GM23248 (cell line): ENCODE results near the gene SERTAD1. TPM values are rescaled to one million over a fixed set of nuclear protein-coding genes. Genes with fewer than 3 reads are reported as not detected.

Experiments used
- DNase-seq: peaks from one replicate; pipeline ENCODE4 v3.0.0-alpha.2; 2015
- H2AFZ ChIP-seq: fragments of 200-600 bp; sonication (generic); 2 replicates; pipeline ENCODE4 v1.6.1; 2016; ENCODE audit warnings: antibody characterized with exemption
- H3F3A ChIP-seq: fragments of 200-600 bp; sonication (generic); 2 replicates; pipeline ENCODE4 v1.6.1; 2016; ENCODE audit warnings: mild to moderate bottlenecking, antibody characterized with exemption, mixed run types; ENCODE audit not compliant: insufficient read depth
- H3K27ac ChIP-seq: fragments of 200-600 bp; sonication (generic); 2 replicates; pipeline ENCODE4 v1.5.1; 2016; ENCODE audit warnings: mild to moderate bottlenecking
- H3K27me3 ChIP-seq: fragments of 200-600 bp; sonication (generic); replicated peaks from 2 replicates; pipeline ENCODE4 v1.6.1; 2016; ENCODE audit warnings: mild to moderate bottlenecking; ENCODE audit not compliant: insufficient read depth
- H3K36me3 ChIP-seq: fragments of 200-600 bp; sonication (generic); 2 replicates; pipeline ENCODE4 v1.6.1; 2016; ENCODE audit warnings: low read depth, mild to moderate bottlenecking
- H3K4me1 ChIP-seq: fragments of 200-600 bp; sonication (generic); 2 replicates; pipeline ENCODE4 v1.6.1; 2016; ENCODE audit warnings: mild to moderate bottlenecking; ENCODE audit not compliant: insufficient read depth
- H3K4me2 ChIP-seq: fragments of 200-600 bp; sonication (generic); one replicate; pipeline ENCODE4 v1.6.1; 2016; ENCODE audit warnings: mild to moderate bottlenecking; ENCODE audit not compliant: unreplicated experiment
- H3K4me3 ChIP-seq: fragments of 200-600 bp; sonication (generic); 2 replicates; pipeline ENCODE4 v1.5.1; 2016; ENCODE audit warnings: mild to moderate bottlenecking
- H3K79me2 ChIP-seq: fragments of 200-600 bp; sonication (generic); 2 replicates; pipeline ENCODE4 v1.6.1; 2016; ENCODE audit warnings: mild to moderate bottlenecking; ENCODE audit not compliant: insufficient read depth
- H3K9ac ChIP-seq: fragments of 200-600 bp; sonication (generic); 2 replicates; pipeline ENCODE4 v1.6.1; 2016; ENCODE audit warnings: mild to moderate bottlenecking
- H3K9me2 ChIP-seq: fragments of 200-600 bp; sonication (generic); 2 replicates; pipeline ENCODE4 v1.6.1; 2016; ENCODE audit warnings: mixed run types, mild to moderate bottlenecking, moderate library complexity; ENCODE audit not compliant: insufficient read depth
- H3K9me3 ChIP-seq: fragments of 200-600 bp; sonication (generic); one replicate; pipeline ENCODE4 v1.6.1; 2017; ENCODE audit warnings: low read depth
- H4K20me1 ChIP-seq: fragments of 200-600 bp; sonication (generic); 2 replicates; pipeline ENCODE4 v1.6.0; 2016; ENCODE audit not compliant: insufficient read depth
- EZH2 ChIP-seq: fragments of 200-600 bp; sonication (generic); IDR thresholded peaks from 2 replicates; pipeline ENCODE4 v1.6.1; 2018; ENCODE audit warnings: antibody characterized with exemption, mild to moderate bottlenecking; ENCODE audit not compliant: insufficient read depth, poor library complexity, severe bottlenecking
- EZH2phosphoT487 ChIP-seq: fragments of 200-600 bp; sonication (generic); IDR thresholded peaks from 2 replicates; pipeline ENCODE4 v1.6.1; 2018; ENCODE audit warnings: antibody characterized with exemption, moderate library complexity, mild to moderate bottlenecking, low read depth; ENCODE audit not compliant: insufficient read depth
- WGBS, 2 experiments: methylation state at CpG; one replicate each; pipeline ENCODE4 v1.1.6; 2015 to 2017; ENCODE audit warnings: low lambda C conversion rate in 2 of 2, low coverage in 1 of 2; ENCODE audit errors: missing lambda C conversion rate in 2 of 2; 5-methylcytosine and 5-hydroxymethylcytosine counted together
- in situ Hi-C: fragments of 300-500 bp; cut with MboI; formaldehyde crosslinking; loops from 2 replicates; pipeline ENCODE4 v1.15.0; 2020
- polyA plus RNA-seq: library from polyadenylated mRNA; unstranded; fragments of >200 nt; fragmentation: Nextera tagmentation; extraction: Ambion mirVana; gene quantifications from 2 replicates; pipeline ENCODE4 v1.2.1, GENCODE V29; 2016
- total RNA-seq: library from RNA; depleted of rRNA; stranded (reverse); fragments of >200 nt; shearing (Covaris generic); gene quantifications from 2 replicates; pipeline ENCODE4 v1.2.3, GENCODE V29; 2014

SERTAD1 gene
- total and polyA plus RNA-seq, 2 experiments from 2014 or later = 31.7 to 34.5 TPM

DNA sequence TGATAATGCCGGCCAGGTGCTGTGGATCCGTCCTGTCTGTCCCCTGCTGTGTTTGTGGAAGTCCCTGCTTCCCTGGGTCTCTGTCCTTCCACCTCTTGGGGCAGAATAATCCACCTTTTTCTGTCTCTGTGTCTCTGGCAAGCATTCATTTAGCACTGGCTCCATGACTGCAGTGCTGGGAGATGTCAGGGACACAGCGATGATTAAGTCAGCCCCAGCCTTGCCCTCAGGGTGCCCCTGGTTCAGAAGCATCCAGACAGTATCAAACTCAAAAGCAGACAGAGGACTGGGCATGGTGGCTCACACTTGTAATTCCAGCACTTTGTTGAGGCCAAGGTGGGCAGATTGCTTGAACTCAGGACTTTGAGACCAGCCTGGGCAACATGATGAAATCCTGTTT is 37.3 kb downstream of the SERTAD1 start:
- Histone ChIP-seq H3K27ac (no peak overlapping the region), H3K79me2 (no peaks in the 10 kb centered on the region), H3K9me2 (no peaks in the 10 kb centered on the region), H3K4me3 (no peak overlapping the region), H3K4me1 (no peaks in the 10 kb centered on the region), H3K9ac (no peak overlapping the region), H3K4me2 (no peak overlapping the region), H3K27me3 (no peaks in the 10 kb centered on the region), H3F3A (no peaks in the 10 kb centered on the region), H4K20me1 (no peaks in the 10 kb centered on the region), H3K9me3 (no peaks in the 10 kb centered on the region), H3K36me3 (no peaks in the 10 kb centered on the region), H2AFZ (no peak overlapping the region)
- 82 to 90% methylated on average over 3 of the region's 3 CpGs for WGBS, 2 experiments
- TF ChIP-seq EZH2phosphoT487 = no peak
- no peak for TF ChIP-seq EZH2
- no peak for DNase-seq
- in situ Hi-C loops = no loop called here

DNA sequence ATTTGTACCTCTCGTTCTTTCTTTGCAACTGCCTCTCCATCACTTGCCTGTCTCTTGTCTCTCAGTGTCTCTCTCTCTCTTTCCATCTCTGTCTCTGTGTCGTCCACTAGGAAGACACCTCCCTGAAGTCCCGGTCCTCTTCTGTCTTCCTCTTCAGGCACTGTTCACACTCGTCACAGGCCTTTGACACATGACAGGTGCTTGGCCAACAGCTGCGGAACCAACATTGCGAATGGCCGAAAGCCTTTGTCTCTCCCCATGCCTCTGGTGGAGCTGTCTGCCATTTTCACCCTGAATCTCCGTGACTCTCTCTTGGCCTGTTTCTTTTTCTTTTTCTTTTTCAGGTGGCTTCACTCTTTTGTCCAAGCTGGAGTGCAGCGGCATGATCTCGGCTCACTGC is 38.6 kb downstream of the SERTAD1 start:
- no peaks in the 10 kb centered on the region for H3K4me1 ChIP-seq
- no peak overlapping the region for H3K27ac ChIP-seq
- H3K36me3 ChIP-seq = no peaks in the 10 kb centered on the region
- no peak overlapping the region for H2AFZ ChIP-seq
- H3K9me3 ChIP-seq = no peaks in the 10 kb centered on the region
- H4K20me1 ChIP-seq = no peaks in the 10 kb centered on the region
- 75 to 87% methylated on average over 10 of the region's 10 CpGs for WGBS, 2 experiments
- no peak overlapping the region for H3K4me3 ChIP-seq
- H3K79me2 ChIP-seq = no peaks in the 10 kb centered on the region
- no peaks in the 10 kb centered on the region for H3K9me2 ChIP-seq
- no peaks in the 10 kb centered on the region for H3K27me3 ChIP-seq
- TF ChIP-seq EZH2phosphoT487 = no peak
- TF ChIP-seq EZH2 = no peak
- no peak for DNase-seq
- no peak overlapping the region for H3K9ac ChIP-seq
- no peaks in the 10 kb centered on the region for H3F3A ChIP-seq
- in situ Hi-C loops = no loop called here
- no peak overlapping the region for H3K4me2 ChIP-seq

DNA sequence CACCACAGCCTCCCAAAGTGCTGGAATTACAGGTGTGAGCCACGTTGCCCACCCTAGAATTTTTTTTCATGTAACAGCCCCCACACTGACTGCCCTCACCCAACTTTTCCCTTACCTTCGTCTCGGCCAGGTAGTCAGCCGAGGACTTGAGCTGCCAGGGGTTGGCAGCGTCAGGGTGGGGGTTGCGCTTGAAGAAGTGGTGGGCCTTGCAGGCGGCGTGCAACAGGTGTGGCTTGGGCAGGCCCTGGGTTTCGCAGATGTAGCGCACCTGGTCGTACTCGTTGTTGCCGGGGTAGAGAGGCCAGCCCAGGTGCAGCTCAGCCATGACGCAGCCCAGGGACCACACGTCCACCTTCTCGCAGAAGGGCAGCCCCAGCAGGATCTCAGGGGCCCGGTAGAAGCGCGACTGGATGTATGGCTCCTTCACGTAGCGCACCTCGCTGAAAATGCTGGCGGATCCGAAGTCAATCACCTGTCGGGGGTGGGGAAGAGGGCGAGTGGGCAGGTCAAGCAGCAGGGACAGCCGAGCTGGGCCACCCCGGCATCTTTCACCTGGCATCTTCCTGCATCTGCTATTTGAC is 42.0 kb downstream of the SERTAD1 start:
- no peak for TF ChIP-seq EZH2phosphoT487
- no peak for TF ChIP-seq EZH2
- Histone ChIP-seq H3F3A (no peaks in the 10 kb centered on the region), H3K9me2 (no peaks in the 10 kb centered on the region), H3K27ac (no peak overlapping the region), H3K4me3 (no peak overlapping the region), H3K36me3 (no peaks in the 10 kb centered on the region), H3K4me2 (no peak overlapping the region), H3K79me2 (no peaks in the 10 kb centered on the region), H3K27me3 (no peaks in the 10 kb centered on the region), H3K9ac (no peak overlapping the region), H3K9me3 (no peaks in the 10 kb centered on the region), H3K4me1 (no peaks in the 10 kb centered on the region), H4K20me1 (no peaks in the 10 kb centered on the region), H2AFZ (no peak overlapping the region)
- DNase-seq = no peak
- WGBS, 2 experiments = 92 to 93% methylated on average over 28 of the region's 28 CpGs
- in situ Hi-C loops = no loop called here

DNA sequence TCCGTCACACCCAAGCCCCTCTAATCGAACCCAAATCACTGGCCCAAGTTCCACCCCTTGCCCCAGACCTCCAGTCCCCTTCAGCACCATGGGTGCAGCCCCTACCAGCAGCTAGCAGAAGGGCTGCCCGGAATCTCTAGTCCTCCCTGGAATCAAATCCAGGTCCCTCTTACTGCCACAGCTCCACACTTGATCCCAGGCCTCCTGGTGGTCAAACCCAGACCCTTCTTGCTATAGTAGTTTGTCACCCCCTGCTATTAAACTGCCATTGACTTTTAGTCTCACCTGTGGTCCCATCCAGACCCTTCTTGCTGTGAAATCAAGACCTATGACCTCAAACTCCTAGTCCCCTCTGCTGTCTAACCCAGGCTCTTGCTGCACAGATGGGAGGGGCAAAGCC is 44.5 kb downstream of the SERTAD1 start:
- Histone ChIP-seq H3F3A (no peaks in the 10 kb centered on the region), H3K36me3 (no peaks in the 10 kb centered on the region), H3K27me3 (no peaks in the 10 kb centered on the region), H3K9me3 (no peaks in the 10 kb centered on the region), H3K4me1 (no peaks in the 10 kb centered on the region), H3K79me2 (no peaks in the 10 kb centered on the region), H3K4me2 (no peak overlapping the region), H3K9ac (no peak overlapping the region), H4K20me1 (no peaks in the 10 kb centered on the region), H3K27ac (no peak overlapping the region), H3K9me2 (no peaks in the 10 kb centered on the region), H2AFZ (no peak overlapping the region), H3K4me3 (no peak overlapping the region)
- WGBS, 2 experiments = 48 to 60% methylated on average over 2 to 3 of the region's 3 CpGs
- no peak for TF ChIP-seq EZH2
- TF ChIP-seq EZH2phosphoT487 = no peak
- no peak for DNase-seq
- in situ Hi-C loops = no loop called here
